HL-60 (cell line): ENCODE data around the gene WDR3.

ENCODE experiments used
- CTCF ChIP-seq: IDR thresholded peaks from one replicate; pipeline ENCODE4 v1.5.1; 2011; ENCODE audit warnings: low read length, control low read depth, inconsistent platforms; ENCODE audit not compliant: insufficient read depth
- POLR2AphosphoS5 ChIP-seq: IDR thresholded peaks from 2 replicates; pipeline ENCODE4 v1.6.1; 2012; ENCODE audit warnings: low read depth
- REST ChIP-seq: IDR thresholded peaks from 2 replicates; pipeline ENCODE4 v1.6.1; 2012; ENCODE audit warnings: low read depth; ENCODE audit not compliant: insufficient replicate concordance

- TF ChIP-seq CTCF (no peak), POLR2AphosphoS5 (no peak), REST (no peak)
Measured at GRCh38 chr1:117970252-117970651, 40.7 kb downstream of the WDR3 start.
